GM18951 (cell line): ENCODE data around the gene CAPZB.

Experiments used
- POLR2A ChIP-seq: IDR thresholded peaks from 4 replicates; pipeline ENCODE4 v1.6.1; 2011; ENCODE audit warnings: mild to moderate bottlenecking; ENCODE audit not compliant: insufficient read length, insufficient read depth; ENCODE audit errors: extremely low read depth
- in situ Hi-C: fragments of 300-500 bp; cut with MboI; formaldehyde crosslinking; loops from one replicate; pipeline ENCODE4 v1.12.0; 2022; ENCODE audit warnings: low sequenced_read_pairs, mixed read lengths, inconsistent platforms; ENCODE audit not compliant: unreplicated experiment

The CAPZB gene

DNA sequence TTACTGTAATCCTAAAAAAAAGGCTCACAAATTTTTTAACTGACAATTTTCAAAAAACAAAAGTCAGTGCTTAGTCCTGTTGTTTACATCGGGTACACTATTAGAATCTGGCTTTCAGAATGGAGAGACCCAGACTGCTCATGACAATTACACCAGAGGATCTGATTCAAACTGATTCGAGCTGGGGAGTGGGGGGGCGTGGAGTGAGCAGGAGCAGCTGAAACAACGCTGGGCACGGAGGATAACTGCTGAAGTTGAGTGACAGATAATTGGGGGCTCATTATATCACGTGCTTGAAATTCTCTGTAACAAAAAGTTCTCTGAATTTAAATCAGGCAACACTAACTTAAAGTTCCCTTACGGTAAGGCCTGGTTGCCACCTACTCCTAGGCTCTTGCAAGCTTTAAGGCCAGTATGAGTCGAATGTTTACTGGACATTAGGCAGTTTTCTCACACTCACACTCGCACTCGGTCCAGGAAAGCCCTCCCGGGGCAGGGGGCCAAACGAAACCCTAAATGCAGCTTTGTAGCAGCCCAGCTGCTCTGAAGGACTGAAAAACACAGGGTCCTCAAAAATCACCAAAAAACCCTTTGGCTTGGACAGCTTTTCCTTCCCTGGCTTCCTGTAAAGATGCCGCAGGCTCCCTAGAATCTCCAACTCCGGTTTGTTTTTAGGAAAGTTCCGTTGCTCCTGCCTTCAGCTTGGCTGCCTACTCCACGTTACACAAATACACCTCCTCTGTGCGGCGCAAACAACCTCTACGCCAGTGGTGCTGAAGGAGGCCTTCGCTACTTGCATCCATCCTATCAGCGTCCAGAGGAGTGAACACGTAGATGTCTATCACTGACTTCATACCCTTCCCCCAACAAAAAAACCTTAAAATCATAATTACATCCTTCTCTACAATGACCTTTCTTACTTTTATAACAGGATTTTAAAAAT is 42.9 kb downstream of the CAPZB start:
- TF ChIP-seq POLR2A, result no peak
- in situ Hi-C loops, result no loop called here

DNA sequence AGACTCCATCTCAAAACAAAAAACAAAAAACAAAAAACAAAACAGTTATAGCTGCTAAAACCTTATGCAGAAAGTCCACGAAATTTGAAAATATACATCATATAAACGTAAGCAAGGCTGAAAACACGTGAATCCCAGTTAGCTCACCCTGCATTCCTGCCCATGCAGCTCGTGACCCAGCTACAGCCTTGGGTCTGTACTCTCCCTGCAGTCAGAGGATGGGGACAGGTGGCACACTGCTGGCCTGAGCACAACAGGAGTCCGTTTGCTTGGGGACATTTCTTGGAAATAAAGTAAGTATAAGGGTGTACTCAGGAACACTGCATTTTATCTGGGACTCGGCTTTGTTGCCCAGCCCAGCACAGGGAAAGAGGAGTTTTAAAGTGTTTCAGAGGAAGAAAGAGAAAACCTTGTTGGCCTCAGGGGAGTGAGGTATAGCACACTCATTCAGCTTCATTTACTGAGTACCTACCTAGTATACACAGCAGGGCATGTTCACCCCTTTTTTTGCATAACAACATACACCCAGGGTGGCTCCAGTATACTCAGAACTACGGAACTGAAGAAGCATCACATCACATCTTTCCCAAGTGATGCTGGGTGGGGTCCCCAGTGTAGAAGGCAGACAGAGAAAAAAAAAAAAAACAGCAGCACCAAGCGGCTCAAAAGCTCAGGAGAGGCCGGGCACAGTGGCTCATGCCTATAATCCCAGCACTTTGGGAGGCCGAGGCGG is 44.1 kb downstream of the CAPZB start:
- TF ChIP-seq POLR2A, result no peak

DNA sequence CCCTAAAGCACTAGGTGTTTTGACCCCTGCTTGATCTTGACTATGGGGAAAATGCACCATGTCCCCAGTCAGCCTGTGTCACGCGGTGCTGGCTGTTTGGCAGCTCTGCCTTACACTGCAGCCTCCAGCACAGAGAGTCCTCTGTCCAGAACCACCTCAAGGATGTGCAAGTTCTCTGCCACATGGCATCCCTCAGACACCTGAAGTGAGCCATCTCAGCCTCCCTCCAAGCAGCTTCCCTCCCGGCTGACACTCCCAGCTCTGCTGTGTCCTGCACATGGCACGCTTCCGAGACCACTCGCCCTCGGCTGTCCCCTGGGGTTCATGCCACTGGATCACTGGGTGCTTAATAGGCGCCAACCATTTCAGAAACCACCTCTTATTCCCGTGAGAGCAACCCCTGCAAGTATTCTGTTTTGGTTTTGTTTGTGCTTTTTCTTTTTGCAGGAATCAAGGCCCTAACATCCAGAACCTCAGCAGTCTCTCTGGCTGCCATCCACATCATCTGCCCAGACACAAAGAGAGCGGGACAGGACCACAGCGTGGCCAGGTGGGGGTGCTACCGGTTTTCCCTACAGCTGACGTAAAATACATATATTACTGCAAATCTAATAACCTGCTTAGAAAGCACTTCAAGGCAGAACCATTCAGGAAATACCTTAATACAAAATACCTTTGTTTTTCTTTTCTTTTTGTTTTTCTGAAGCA is 45.7 kb downstream of the CAPZB start:
- in situ Hi-C loops, result no loop called here
- no peak for TF ChIP-seq POLR2A

More for the DNA sequence above, 44.1 kb downstream of the CAPZB start:
- in situ Hi-C loops, result no loop called here

DNA sequence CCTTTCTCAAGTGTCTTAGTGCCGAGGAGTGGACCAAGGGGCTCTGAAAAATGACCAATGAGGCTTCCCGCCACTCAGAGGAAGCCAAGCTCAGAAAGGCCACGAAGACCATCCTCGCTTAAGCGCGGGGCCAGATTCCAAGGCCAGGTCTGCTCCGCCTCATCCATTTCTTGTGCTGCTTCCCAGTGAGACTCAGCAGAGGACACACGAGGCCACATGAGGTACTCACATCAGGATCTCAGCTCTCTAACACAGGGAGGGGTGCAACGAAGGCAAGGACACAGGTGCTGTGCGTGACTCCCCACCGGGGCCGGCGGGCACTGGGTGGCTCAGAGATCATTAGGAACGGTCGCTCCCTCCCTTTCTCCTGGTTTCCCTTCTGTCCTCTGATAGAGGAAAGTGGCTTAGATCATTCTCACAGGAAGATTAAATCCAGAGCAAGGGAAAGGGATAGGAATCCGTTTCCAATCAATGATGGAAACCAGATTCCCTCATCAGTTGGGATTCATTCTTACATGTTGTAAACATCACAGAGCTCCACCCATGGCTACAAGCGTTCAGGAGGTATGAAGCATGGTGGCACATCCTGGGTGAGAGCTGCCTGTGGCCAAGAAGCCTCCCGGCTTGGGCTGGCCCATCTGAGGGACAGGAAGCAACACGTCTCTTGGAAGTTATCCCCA is 46.7 kb downstream of the CAPZB start:
- no peak for TF ChIP-seq POLR2A
- in situ Hi-C loops, result no loop called here

DNA sequence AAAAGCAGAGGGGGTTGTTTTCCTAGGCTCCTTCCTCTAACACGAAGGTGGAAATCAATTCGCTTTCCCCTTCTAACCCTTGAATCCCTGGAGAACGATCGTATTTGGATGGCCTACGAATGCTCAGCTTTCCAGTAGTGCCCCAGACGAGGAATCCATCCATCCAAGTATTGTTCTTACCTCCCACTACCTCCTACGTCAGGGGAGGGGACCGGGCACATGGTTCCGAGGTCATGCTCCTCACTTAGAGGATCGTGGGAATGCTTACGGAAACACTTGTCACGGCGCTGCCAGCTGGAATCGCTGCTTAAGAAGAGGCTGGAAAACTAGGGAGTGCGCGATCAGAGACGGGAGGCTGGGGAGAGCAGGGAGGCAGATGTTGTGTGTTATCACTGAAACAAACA is 47.4 kb downstream of the CAPZB start:
- in situ Hi-C loops, result no loop called here
- no peak for TF ChIP-seq POLR2A

DNA sequence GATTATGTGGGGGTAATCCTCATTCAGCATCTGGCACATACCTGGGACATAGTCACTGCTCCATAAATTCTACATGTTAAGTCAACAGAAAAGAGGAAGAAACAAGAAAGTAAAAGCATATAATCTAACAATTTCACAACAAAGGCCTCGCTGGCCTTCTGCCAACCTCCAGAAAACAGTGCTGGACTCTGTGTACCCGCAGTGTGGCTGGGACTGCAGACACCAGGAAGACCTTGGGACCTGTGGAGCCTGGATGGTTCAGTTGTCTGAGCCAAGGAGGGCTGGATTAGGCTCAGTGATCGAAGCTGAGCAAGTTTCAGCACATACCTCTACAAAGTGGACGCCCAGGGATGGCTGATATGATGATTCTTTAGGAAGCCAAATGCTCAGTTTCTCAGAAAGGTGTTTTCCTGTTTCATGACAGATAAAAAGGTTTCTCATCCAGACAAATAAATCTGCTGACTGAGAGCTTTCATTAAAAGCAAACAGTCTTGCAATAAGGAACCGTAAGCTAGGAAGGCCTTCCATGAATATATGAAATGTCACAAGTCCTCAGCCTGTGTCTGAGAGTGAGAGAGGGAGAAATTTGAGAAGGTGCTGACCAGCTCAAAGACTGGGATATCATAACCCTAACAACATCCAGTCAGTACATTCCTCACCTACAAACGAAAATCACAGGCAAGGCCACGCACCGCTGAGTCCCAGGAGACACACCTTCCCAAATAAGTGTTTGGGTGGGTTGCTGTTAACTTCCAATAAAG is 48.4 kb downstream of the CAPZB start:
- TF ChIP-seq POLR2A, result no peak
- in situ Hi-C loops, result no loop called here

DNA sequence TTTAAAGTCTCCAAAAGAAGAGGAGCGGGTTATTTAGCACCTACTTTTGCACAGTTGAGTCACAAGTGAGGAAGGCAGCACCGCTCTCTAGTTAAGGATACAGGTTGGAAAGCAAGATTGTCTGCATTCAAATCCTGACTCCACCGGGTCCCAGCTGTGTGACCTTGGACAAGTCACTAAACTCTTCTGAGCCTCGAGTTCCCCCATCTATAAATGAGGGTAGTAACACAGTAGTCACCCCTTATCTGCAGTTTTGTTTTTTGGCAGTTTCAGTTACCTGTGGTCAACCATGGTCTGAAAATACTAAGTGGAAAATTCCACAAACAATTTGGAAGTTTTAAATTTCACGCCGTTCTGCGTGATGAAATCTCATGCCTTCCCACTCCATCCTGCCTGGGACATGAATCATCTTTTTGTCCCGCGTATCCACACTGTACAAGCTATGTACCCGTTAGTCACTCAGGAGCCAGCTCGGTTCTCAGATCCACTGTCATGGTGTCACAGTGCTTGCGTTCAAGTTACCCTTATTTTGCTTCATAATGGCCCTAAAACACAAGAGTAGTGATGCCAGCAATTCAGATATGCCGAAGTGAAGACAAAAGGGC is 49.4 kb downstream of the CAPZB start:
- in situ Hi-C loops, result no loop called here

DNA sequence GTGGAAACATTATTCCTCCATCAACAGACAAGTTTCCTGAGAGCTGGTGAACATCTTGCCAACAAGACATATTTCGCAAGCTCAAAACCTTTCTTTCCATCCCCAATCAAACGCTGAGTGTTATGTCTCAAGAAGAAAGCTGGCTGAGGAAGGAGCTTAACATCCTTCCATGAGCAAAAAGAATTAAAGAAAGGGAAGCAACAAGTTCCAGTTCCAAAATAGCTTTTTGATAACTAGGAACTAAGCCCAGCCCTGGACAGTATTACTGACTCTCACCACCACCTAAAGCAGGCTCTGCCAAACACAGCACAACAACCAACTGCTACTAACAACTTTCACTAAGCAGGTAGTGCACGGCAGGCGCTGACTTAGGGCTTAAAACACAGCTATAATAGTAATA is 50.2 kb downstream of the CAPZB start:
- no peak for TF ChIP-seq POLR2A
- in situ Hi-C loops, result no loop called here

More for the DNA sequence above, 49.4 kb downstream of the CAPZB start:
- no peak for TF ChIP-seq POLR2A

DNA sequence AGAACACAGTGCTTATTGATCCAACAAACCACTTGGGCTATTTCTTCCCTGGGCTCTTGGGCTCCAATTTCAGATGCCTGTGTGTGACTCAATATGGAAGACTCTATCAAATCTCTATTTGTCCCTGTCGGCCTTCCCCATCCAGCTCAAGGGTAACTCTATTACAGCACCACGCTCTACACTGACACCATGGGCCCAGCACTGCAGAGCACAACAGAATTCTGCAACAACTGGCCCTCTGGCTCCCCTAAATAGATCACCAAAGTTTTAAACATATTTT is 51.7 kb downstream of the CAPZB start:
- in situ Hi-C loops, result no loop called here
- no peak for TF ChIP-seq POLR2A

DNA sequence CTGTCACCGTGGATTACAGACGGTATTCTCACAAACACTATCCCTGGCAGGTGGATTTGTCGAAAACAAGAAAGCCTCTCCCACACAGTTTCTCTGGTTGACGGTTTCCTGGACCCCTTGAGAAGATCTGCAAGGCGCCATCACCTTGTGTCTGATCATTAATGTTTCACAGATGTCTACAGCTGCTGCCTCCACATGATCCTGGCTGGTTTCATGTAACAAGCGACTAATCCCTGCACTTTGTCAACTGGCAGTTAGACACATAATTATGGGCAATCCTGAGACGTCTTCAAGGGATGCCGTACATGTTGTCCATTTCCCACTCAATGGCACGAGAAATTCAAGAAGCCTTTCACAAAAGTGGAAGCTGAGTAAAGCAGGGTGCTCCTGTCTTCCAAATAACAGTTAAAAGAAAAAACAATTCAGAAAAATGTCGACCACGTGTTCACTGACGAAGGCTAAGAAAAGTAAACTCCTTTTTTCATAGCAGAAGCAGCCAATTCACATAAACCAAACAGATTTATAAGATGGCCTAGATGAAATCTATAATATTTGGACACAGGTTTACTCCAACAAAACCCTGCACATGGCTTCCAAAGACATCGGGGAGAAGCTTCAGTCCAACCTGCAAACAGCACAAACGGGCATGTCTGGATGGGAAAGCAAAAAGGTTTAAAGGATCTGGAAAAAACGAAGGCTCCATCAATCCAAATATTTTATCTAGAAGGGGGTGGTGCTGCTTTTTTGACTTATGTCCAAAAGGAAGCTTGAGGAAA is 52.2 kb downstream of the CAPZB start:
- in situ Hi-C loops, result no loop called here
- TF ChIP-seq POLR2A, result no peak

DNA sequence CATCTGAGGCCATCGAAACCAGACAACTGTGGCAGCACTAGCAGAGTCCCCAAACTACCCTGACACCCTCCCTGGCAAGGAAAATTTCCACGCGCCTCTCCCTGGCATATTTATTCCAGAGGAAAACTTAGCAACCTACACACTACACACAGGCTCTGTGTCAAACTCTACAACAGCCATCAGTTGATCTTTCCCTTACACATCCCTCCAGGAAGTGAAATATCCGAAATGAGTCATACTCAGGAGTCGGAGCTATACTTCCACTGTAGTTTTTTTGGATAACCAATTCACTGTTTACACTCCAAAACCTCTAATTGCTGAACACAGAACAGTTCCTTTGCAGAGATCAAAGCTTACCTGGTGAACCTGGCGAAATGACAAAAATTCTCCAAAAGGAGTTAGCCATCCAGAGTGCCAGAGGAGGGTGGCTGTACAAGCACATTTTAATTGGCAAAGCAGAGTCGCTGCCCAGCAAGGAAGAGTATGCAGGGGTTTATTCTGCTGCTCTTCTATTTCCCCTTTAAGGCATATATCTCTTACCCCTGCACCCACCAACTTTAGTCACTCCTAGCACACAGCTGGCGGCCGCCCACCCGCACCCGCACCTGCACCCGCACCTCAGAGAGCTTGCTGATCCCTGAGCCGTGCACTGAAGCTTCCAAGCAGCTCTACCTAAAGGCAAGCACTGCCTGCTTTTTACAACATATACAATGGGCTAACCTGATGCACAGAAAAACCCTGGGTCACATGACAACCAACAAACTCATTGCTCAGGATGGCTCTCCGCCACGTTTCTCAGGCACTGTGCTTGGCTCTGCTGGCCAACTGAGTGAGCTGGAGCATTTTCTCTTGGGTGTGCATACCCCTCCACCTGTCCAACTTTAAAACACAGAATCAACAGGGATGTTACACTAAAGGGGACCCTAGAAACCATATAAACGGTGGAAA is 54.9 kb downstream of the CAPZB start:
- in situ Hi-C loops, result no loop called here
- TF ChIP-seq POLR2A, result no peak

DNA sequence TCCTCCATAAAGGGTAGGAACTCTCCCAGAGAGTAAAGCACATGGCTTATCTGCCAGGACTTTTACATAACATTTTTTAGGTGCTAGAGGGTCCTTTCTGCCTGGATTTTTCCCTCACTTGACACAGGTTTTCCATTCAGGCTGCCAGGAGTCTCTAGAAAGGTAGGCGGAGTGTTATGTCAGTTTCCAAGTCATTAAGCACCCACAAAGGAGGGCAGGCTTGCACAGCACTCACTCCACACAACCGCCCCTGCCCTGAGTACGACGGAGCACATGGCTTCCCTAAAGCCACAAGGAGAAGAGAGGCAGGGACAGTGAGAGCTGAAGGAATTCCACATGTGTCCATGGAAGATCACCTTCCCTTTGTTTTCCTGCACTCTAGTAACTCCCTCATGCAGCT is 55.7 kb downstream of the CAPZB start:
- in situ Hi-C loops, result no loop called here
- no peak for TF ChIP-seq POLR2A
